HepG2 (cell line): ENCODE data around the gene CAPN11. TPM values are rescaled to one million over a fixed set of nuclear protein-coding genes. Genes with fewer than 3 reads are reported as not detected.

ENCODE experiments used
- ATAC-seq: fragments of 200-7000 bp; cut with Tn5 transposase; 3 replicates; pipeline ENCODE4 v1.9.1; 2020; ENCODE audit warnings: mild to moderate bottlenecking, moderate library complexity
- BruUV-seq: library from RNA; stranded (reverse); fragments of 400-500 nt; replicated peaks from 2 replicates; lab custom pipeline; 2021; lab: Mats Ljungman, UMichigan
- CTCF ChIA-PET: fragments of 300-600 bp; formaldehyde crosslinking; extraction: SDS; loops from one replicate; lab custom pipeline; 2021; ENCODE audit warnings: low total read pairs, inconsistent platforms, low intra/inter-chr PET ratio; lab: Yijun Ruan, JAX
- POLR2A ChIA-PET: fragments of 350-600 bp; sonication (Branson Sonifier 250); formaldehyde crosslinking; loops from one replicate; lab custom pipeline; 2020; ENCODE audit warnings: antibody characterized with exemption, inconsistent platforms; lab: Yijun Ruan, JAX
- DNase-seq: peaks from one replicate; pipeline ENCODE4 v3.0.0-alpha.2; 2015; ENCODE audit warnings: low spot score
- FAIRE-seq: peaks from 3 replicates; lab custom pipeline; 2011; peaks lifted over from hg19 to GRCh38; lab: Jason Lieb, UNC
- H2AFZ ChIP-seq: one replicate; pipeline ENCODE4 v1.6.1; 2011; ENCODE audit warnings: low read length, inconsistent platforms
- H3K27ac ChIP-seq: fragments of 300-600 bp; 3 replicates; pipeline ENCODE4 v1.8.0; 2011; ENCODE audit warnings: mixed run types, mild to moderate bottlenecking, mixed read lengths, low read length, inconsistent platforms; ENCODE audit not compliant: insufficient read depth; ENCODE audit errors: extremely low read length
- H3K27me3 ChIP-seq, 2 experiments: fragments of 200-600 bp in 1 of 2; 2 replicates in 1 of 2; 3 replicates in 1 of 2; pipeline versions ENCODE4 v1.6.0 to v1.8.0; 2011; ENCODE audit warnings: low read length in 2 of 2, mild to moderate bottlenecking in 2 of 2, moderate library complexity in 2 of 2, inconsistent platforms in 1 of 2; ENCODE audit not compliant: insufficient read depth in 2 of 2, control insufficient read depth in 1 of 2
- H3K36me3 ChIP-seq, 2 experiments: fragments of 200-600 bp in 1 of 2; replicated peaks in 1 of 2; 2 replicates in 1 of 2; 3 replicates in 1 of 2; pipeline versions ENCODE4 v1.5.1 to v1.8.0; 2011; ENCODE audit warnings: low read length in 2 of 2, inconsistent platforms in 1 of 2; ENCODE audit not compliant: insufficient read depth in 2 of 2, control insufficient read depth in 1 of 2
- H3K4me1 ChIP-seq: 2 replicates; pipeline ENCODE4 v1.5.1; 2012; ENCODE audit warnings: low read length, inconsistent platforms; ENCODE audit not compliant: insufficient read depth
- H3K4me2 ChIP-seq: 2 replicates; pipeline ENCODE4 v1.6.0; 2011; ENCODE audit warnings: low read depth, low read length, inconsistent platforms
- H3K4me3 ChIP-seq, 3 experiments: fragments of 200-600 bp in 1 of 3; sonication (generic), shearing (Covaris generic) in 1 of 3; replicated peaks in 1 of 3; 2 replicates each; pipeline ENCODE4 v1.5.1; 2011 to 2016; ENCODE audit warnings: low read length in 3 of 3, inconsistent platforms in 2 of 3, low read depth in 2 of 3, mild to moderate bottlenecking in 2 of 3, control low read depth in 1 of 3, mixed read lengths in 1 of 3; ENCODE audit not compliant: insufficient read depth in 1 of 3
- H3K79me2 ChIP-seq: one replicate; pipeline ENCODE4 v1.6.1; 2011; ENCODE audit warnings: low read length, inconsistent platforms; ENCODE audit not compliant: insufficient read depth
- H3K9ac ChIP-seq: 2 replicates; pipeline ENCODE4 v1.6.0; 2011; ENCODE audit warnings: mild to moderate bottlenecking, low read depth, low read length, inconsistent platforms; ENCODE audit not compliant: insufficient read depth
- H3K9me3 ChIP-seq: 2 replicates; pipeline ENCODE4 v1.5.1; 2012; ENCODE audit warnings: mild to moderate bottlenecking, low read length
- H4K20me1 ChIP-seq: 2 replicates; pipeline ENCODE4 v1.6.0; 2011; ENCODE audit warnings: inconsistent platforms, mild to moderate bottlenecking, low read length, moderate library complexity; ENCODE audit not compliant: insufficient read depth
- AGO2 ChIP-seq: fragments of 200-400 bp; formaldehyde crosslinking; optimal IDR thresholded peaks from 2 replicates; pipeline ENCODE3; 2017; ENCODE audit warnings: mild to moderate bottlenecking, low read depth, low read length, moderate library complexity
- DNMT1 ChIP-seq: sonication (generic); formaldehyde crosslinking; IDR thresholded peaks from 2 replicates; pipeline ENCODE4 v1.5.1; 2020; ENCODE audit warnings: mild to moderate bottlenecking, missing genetic modification reagents
- FOXC1 ChIP-seq: sonication (generic); formaldehyde crosslinking; IDR thresholded peaks from 2 replicates; pipeline ENCODE4 v1.8.0; 2022; ENCODE audit warnings: mild to moderate bottlenecking, missing genetic modification reagents, borderline replicate concordance
- POLR2A ChIP-seq, 2 experiments: IDR thresholded peaks; 2 replicates each; pipeline ENCODE4 v1.6.1; 2011; ENCODE audit warnings: low read depth in 2 of 2, low read length in 2 of 2, mild to moderate bottlenecking in 1 of 2, moderate library complexity in 1 of 2; ENCODE audit not compliant: insufficient read depth in 1 of 2
- ZNF331 ChIP-seq: sonication (generic); formaldehyde crosslinking; IDR thresholded peaks from 2 replicates; pipeline ENCODE4 v1.4.0; 2020; ENCODE audit warnings: missing genetic modification reagents
- ZNF839 ChIP-seq: sonication (generic); formaldehyde crosslinking; IDR thresholded peaks from 2 replicates; pipeline ENCODE4 v1.4.0; 2020; ENCODE audit warnings: missing genetic modification reagents, mild to moderate bottlenecking, borderline replicate concordance
- WGBS: methylation state at CpG from one replicate; pipeline ENCODE4 v1.1.6; 2017; ENCODE audit warnings: low lambda C conversion rate; 5-methylcytosine and 5-hydroxymethylcytosine counted together
- in situ Hi-C: cut with HindIII; loops from 2 replicates; pipeline ENCODE4 v1.10.0; 2017; ENCODE audit warnings: low pct_unique_long_range_greater_than_20kb; ENCODE audit not compliant: extremely low pct_ligation_motif_present
- intact Hi-C: fragments of 100-400 bp; cut with micrococcal nuclease; formaldehyde crosslinking; loops from one replicate; pipeline ENCODE4 v1.10.0; 2022; ENCODE audit not compliant: unreplicated experiment
- polyA plus RNA-seq, 8 experiments: library from polyadenylated mRNA; depleted of rRNA in 3 of 8; stranded (reverse) in 7 of 8; unstranded in 1 of 8; fragments of >200 nt; fragmentation: Illumina TruSeq in 4 of 8; extraction: Trizol in 4 of 8; gene quantifications; 2 replicates each; pipeline versions ENCODE4 v1.2.1 to v1.2.3, GENCODE V29; 2011 to 2016; ENCODE audit warnings: low read depth in 4 of 8, missing spikeins in 1 of 8, mixed read lengths in 1 of 8; ENCODE audit not compliant: insufficient read depth in 1 of 8
- total RNA-seq, 5 experiments: library from RNA; depleted of rRNA; stranded (reverse); fragments of >200 nt; fragmentation: Illumina TruSeq; extraction: Trizol; gene quantifications; 2 replicates each; pipeline ENCODE4 v1.2.3, GENCODE V29; 2016; ENCODE audit warnings: low read depth in 1 of 5
- TF ChIP-seq, protein P1 (sequence below): sonication (generic); formaldehyde crosslinking; IDR thresholded peaks from 2 replicates; pipeline ENCODE4 v1.4.0; 2020; ENCODE audit warnings: missing genetic modification reagents, mild to moderate bottlenecking, borderline replicate concordance

The CAPN11 gene
- total and polyA plus RNA-seq, 2 of the 13 experiments (the other 11 are each of a cell fraction or from before 2014, with no cell fraction given): 0.07 to 0.11 TPM

DNA sequence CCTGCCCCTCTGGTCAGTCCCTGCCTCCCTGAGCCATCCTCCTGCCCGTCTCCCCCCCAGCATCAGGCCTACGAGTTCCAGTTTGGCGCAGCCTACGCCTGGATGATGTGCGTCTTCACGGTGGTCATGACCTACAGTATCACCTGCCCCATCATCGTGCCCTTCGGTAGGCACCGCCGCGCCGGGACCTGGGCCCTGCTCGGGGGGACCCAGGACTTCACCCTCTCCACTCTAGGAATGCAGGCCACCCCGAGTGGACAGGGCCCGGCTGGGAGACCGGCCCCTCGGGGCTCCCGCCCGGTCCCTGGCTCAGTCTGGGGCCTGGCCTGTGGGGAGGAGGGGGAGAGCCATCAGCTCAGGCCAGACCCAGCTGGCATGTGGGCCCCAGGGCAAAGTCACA lies 6.1 kb upstream of the CAPN11 start:
- DNase-seq (no peak), FAIRE-seq (no peak), ATAC-seq (no peak)
- WGBS: over 99% methylated on average over 14 of the region's 19 CpGs
- intact Hi-C loops (loop anchor here (1.0 kb wide), 1 partner anchor 56 kb away; no protein-coding TSS in a partner anchor), in situ Hi-C loops (loop anchor here (5.0 kb wide), 1 partner anchor 50 kb away; no protein-coding TSS in a partner anchor)
- no peaks in the 10 kb centered on the region for H3K27me3 ChIP-seq
- peaks cover 24 to 33% of the 10 kb centered on the region in 2 experiments for H3K36me3 ChIP-seq
- H3K4me3 ChIP-seq: no peak overlapping the region
- H3K4me1 ChIP-seq: peaks cover 40% of the 10 kb centered on the region
- no peaks in the 10 kb centered on the region for H4K20me1 ChIP-seq
- no TSS peak for BruUV-seq
- POLR2A ChIA-PET: no interaction called here
- CTCF ChIA-PET: interaction anchor here (0.7 to 5.8 kb wide), 7 partner anchors 32 to 186 kb away, joined by 3 to 74 read pairs (median 4); partner anchors contain the start of genes SLC29A1 and SLC35B2
- H3K27ac ChIP-seq: no peak overlapping the region
- H3K9ac ChIP-seq: no peak overlapping the region
- TF ChIP-seq AGO2 (peak; percentile 65), FOXC1 (CRISPR knock-in tag) (no peak), ZNF839 (CRISPR knock-in tag) (no peak), POLR2A (IDR thresholded peaks at IDR 0.05; ENCODE audit: insufficient read depth in 1 of 2, low read depth in 2 of 2, low read length in 2 of 2) (peak in 1 of 2 experiments; percentile 1; a peak in 1 of 4 replicates), ZNF331 (CRISPR knock-in tag) (no peak), DNMT1 (CRISPR knock-in tag) (no peak)
- TF ChIP-seq, protein P1, sequence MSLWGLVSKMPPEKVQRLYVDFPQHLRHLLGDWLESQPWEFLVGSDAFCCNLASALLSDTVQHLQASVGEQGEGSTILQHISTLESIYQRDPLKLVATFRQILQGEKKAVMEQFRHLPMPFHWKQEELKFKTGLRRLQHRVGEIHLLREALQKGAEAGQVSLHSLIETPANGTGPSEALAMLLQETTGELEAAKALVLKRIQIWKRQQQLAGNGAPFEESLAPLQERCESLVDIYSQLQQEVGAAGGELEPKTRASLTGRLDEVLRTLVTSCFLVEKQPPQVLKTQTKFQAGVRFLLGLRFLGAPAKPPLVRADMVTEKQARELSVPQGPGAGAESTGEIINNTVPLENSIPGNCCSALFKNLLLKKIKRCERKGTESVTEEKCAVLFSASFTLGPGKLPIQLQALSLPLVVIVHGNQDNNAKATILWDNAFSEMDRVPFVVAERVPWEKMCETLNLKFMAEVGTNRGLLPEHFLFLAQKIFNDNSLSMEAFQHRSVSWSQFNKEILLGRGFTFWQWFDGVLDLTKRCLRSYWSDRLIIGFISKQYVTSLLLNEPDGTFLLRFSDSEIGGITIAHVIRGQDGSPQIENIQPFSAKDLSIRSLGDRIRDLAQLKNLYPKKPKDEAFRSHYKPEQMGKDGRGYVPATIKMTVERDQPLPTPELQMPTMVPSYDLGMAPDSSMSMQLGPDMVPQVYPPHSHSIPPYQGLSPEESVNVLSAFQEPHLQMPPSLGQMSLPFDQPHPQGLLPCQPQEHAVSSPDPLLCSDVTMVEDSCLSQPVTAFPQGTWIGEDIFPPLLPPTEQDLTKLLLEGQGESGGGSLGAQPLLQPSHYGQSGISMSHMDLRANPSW (CRISPR knock-in tag): no peak
- H3K4me2 ChIP-seq: no peak overlapping the region
- H3K79me2 ChIP-seq: no peaks in the 10 kb centered on the region
- H3K9me3 ChIP-seq: no peaks in the 10 kb centered on the region
- no peak overlapping the region for H2AFZ ChIP-seq
